Measurements from ENCODE around the gene FLNC. TPM values are rescaled to one million over a fixed set of nuclear protein-coding genes. Genes with fewer than 3 reads are reported as not detected.

The FLNC gene
- total RNA-seq, 1 donor from 2014 or later = 54.0 TPM

DNA sequence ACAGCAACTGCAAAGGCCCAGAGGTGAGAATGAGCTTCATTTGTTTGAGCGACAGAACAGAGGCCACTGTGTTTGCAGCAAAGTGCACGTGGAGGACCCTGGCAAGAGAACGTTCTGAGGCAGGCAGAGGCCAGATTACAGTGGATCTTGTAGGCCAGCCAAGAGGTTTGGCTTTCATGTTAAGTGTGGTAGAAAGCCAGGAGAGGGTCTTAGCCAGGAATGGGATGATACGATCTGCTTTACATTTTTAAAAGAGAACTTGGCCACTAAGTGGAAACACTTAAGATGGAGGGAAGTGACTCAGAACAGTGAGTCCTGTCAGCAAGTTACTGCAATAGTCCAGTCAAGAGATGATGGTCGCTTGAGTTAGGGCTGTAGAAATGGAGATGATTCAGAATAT is 33.9 kb upstream of the FLNC start:
- no peak for DNase-seq (ENCODE audit: extremely low spot score, unreplicated experiment)
- Mint-ChIP-seq H3K36me3 (peaks cover 23% of the 10 kb centered on the region), H3K27me3 (no peaks in the 10 kb centered on the region), H3K4me3 (no peak overlapping the region), H3K9me3 (peaks cover 6% of the 10 kb centered on the region), H3K4me1 (ENCODE audit: unreplicated experiment) (no peaks in the 10 kb centered on the region), H3K27ac (no peak overlapping the region)
- TF ChIP-seq, protein P1, sequence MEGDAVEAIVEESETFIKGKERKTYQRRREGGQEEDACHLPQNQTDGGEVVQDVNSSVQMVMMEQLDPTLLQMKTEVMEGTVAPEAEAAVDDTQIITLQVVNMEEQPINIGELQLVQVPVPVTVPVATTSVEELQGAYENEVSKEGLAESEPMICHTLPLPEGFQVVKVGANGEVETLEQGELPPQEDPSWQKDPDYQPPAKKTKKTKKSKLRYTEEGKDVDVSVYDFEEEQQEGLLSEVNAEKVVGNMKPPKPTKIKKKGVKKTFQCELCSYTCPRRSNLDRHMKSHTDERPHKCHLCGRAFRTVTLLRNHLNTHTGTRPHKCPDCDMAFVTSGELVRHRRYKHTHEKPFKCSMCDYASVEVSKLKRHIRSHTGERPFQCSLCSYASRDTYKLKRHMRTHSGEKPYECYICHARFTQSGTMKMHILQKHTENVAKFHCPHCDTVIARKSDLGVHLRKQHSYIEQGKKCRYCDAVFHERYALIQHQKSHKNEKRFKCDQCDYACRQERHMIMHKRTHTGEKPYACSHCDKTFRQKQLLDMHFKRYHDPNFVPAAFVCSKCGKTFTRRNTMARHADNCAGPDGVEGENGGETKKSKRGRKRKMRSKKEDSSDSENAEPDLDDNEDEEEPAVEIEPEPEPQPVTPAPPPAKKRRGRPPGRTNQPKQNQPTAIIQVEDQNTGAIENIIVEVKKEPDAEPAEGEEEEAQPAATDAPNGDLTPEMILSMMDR (conservative IDR thresholded peaks at IDR 0.05) = no peak

DNA sequence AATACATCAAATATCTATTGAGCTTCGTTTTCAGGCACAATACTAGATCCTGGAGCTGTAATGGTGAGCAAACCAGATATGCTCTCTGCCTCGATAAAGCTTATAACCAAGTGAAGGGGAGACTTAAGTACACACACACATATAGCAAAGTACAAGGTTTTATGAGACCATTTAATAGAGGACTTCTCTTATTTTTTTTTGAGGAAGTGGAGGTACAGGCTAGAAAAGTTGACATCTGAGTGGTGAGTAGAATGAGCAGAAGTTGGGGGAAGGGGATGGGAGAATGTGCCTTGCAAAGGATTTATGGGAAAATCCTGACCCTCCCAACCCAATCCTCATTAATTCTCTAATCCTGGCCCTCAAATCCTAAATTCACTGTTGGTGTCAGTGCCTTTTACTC is 30.8 kb upstream of the FLNC start:
- peaks cover 24% of the 10 kb centered on the region for H3K36me3 Mint-ChIP-seq
- H3K9me3 Mint-ChIP-seq = peaks cover 6% of the 10 kb centered on the region
- TF ChIP-seq, protein P1 (conservative IDR thresholded peaks at IDR 0.05) = no peak
- H3K4me1 Mint-ChIP-seq (ENCODE audit: unreplicated experiment) = no peaks in the 10 kb centered on the region
- DNase-seq (ENCODE audit: extremely low spot score, unreplicated experiment) = no peak
- no peak overlapping the region for H3K27ac Mint-ChIP-seq
- no peaks in the 10 kb centered on the region for H3K27me3 Mint-ChIP-seq
- no peak overlapping the region for H3K4me3 Mint-ChIP-seq

DNA sequence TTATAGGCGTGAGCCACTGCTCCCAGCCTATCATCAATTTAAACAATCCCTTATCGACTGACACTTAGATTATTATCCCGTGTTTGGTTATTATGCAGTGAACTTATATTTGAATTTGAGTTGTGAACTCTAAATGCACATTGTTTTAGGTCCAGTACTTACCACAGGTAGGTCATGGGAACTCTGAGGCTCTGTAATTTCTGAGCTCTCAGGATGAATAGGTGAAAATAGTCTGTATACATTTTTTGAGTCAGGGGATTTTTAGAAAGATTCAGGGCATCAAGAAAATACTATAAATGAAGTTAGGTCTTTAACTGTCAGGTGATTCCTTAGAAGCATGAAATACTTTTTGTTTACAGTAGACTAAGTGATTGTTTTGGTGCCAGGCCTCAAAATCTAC is 29.6 kb upstream of the FLNC start:
- Mint-ChIP-seq H3K4me3 (no peak overlapping the region), H3K9me3 (peaks cover 6% of the 10 kb centered on the region), H3K36me3 (peaks cover 22% of the 10 kb centered on the region)

DNA sequence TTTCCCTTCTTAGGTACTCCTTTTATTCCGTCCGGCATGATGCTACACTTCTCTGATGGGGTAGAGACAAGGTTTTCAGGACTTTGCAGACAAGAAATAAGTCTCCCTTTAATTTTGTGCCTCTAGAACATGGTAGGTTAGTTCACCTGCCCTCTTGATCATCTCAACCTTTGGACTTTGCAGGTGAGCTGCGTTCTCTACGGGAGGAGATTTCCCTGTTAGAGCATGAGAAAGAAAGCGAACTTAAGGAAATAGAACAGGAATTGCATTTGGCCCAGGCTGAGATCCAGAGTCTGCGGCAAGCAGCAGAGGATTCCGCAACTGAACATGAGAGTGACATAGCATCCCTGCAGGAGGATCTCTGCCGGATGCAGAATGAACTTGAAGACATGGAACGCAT is 29.2 kb upstream of the FLNC start:
- no peaks in the 10 kb centered on the region for H3K4me1 Mint-ChIP-seq (ENCODE audit: unreplicated experiment)
- no peak overlapping the region for H3K4me3 Mint-ChIP-seq
- H3K27ac Mint-ChIP-seq = no peak overlapping the region
- H3K9me3 Mint-ChIP-seq = peaks cover 6% of the 10 kb centered on the region
- TF ChIP-seq, protein P1 (conservative IDR thresholded peaks at IDR 0.05) = no peak
- peaks cover 19% of the 10 kb centered on the region for H3K36me3 Mint-ChIP-seq
- no peak for DNase-seq (ENCODE audit: extremely low spot score, unreplicated experiment)
- H3K27me3 Mint-ChIP-seq = no peaks in the 10 kb centered on the region

More for the DNA sequence above, 29.6 kb upstream of the FLNC start:
- Mint-ChIP-seq H3K27me3 (no peaks in the 10 kb centered on the region), H3K4me1 (ENCODE audit: unreplicated experiment) (no peaks in the 10 kb centered on the region), H3K27ac (no peak overlapping the region)
- TF ChIP-seq, protein P1 (conservative IDR thresholded peaks at IDR 0.05) = no peak
- no peak for DNase-seq (ENCODE audit: extremely low spot score, unreplicated experiment)

DNA sequence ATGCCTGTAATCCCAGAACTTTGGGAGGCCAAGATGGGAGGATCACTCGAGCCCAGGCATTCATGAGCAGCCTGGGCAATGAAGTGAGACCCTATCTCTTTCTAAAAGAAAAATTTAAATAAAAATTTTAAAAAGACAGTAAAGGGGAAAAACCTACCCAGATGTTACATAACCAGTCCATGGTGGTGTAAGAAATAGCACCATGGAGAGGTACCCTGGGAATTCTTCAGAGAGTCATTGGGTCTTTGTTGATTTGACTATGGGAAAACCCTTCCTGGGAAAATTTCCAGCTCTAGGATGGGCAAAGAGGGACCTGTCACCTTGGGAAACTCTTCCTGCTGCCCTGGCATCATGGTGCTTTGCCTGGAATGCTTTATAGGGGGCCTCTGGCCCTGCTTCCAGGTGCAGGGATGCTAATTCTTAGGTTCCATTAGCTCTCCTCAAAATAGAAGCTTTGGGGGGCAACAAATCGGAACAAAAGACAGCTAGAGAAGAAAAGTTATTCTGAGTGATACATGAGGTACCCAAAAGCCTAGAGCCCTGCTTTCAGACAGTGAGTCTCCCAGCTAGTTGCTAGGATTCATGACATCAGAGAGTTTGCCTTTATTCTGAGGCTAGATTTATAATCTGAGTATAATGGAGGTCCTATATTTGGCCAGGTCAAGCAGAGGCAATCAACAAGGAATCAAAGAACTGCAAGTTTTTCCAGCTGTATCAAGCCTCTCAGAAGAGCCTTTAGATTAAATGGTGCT is 28.4 kb upstream of the FLNC start:
- no peak for DNase-seq (ENCODE audit: extremely low spot score, unreplicated experiment)

More for the DNA sequence above, 28.4 kb upstream of the FLNC start:
- TF ChIP-seq, protein P1 (conservative IDR thresholded peaks at IDR 0.05) = no peak
- Mint-ChIP-seq H3K27me3 (no peaks in the 10 kb centered on the region), H3K27ac (no peak overlapping the region), H3K4me3 (no peak overlapping the region), H3K9me3 (peaks cover 6% of the 10 kb centered on the region), H3K36me3 (peaks cover 13% of the 10 kb centered on the region), H3K4me1 (ENCODE audit: unreplicated experiment) (no peaks in the 10 kb centered on the region)
